HG03095 (cell line): ENCODE data around the gene C1orf141.
"Not testable (repeated sequence)": the region's sequence is repeated elsewhere in the genome, so short reads cannot be mapped to it uniquely, and the experiment has no call there.

Experiments used
- ATAC-seq: cut with Tn5 transposase; IDR thresholded peaks from one replicate; pipeline ENCODE4 v1.9.1; 2021; ENCODE audit warnings: moderate library complexity; ENCODE audit not compliant: unreplicated experiment

C1orf141 gene

GRCh38 chr1:67143966-67144365 is 9.2 kb upstream of the C1orf141 start:
- no peak for ATAC-seq

DNA sequence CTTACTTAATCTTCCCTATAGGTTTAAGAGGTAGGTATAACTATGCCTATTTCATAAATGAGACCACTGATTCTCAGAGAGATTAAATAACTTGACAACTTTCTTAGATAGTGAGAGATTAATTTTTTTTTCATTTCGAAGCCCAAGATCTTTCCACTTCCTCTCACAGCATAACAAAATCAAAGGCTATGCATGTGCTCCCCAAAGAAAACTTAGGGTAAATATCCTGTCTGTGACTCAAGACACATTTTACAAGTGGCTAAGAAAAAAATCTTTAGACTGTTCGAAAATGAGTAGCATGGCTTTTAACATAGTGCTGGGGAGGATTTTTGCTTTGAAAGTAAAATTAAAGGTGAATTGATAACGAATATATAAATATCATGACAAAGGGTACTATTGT is 8.2 kb upstream of the C1orf141 start:
- ATAC-seq, result no peak

DNA sequence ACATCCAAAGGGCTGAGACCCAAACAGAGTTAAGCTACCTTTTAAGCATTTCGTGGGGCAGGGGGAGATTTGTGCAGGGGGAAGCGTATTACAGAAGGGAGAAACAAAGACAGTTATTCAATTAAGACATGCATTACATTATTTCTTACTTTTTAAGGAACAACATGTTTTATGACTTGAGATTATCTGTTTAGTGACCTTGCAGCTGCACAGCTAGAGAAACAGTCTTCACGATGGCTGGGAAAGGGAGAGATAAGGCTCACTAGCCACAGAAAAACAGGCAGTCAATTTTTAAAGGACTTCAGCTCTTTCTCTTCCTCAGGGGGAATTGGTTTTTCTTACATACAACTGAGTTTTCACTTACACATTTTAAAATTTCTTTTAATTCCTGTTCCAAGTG is 7.1 kb upstream of the C1orf141 start:
- not testable (repeated sequence) for ATAC-seq

GRCh38 chr1:67140460-67140859 is 5.7 kb upstream of the C1orf141 start:
- no peak for ATAC-seq

DNA sequence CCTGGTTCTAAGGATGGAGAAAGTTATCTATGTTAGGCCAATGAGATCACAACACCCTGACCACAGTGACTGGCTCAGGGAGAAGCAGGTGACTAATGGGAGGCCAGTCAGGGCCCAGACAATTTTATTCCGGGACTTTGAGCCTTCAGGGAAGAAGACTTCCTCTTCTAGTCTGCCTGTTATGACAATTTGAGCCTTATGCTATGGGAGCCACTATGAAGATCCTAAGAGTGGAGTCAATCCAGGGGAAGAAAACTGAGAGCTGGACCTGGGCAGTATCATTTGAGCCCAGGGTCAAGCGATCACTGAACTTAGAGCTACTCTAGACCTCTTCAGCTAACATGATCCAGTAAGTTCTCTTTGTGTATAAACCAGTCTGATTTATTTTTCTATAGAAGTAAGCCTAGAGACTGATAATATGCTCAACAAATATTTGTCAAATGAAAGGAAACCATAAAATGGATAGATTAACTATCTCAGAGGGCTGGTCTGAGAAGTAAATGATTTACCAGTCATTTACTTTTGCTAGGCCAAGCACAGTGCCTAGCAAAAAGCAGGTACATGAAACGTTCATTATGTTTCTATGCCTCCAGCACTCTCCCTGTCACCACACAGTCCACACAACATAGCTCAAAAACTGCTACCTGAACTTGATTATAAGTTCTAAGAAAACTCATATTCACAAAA is 4.2 kb upstream of the C1orf141 start:
- ATAC-seq, result no peak

DNA sequence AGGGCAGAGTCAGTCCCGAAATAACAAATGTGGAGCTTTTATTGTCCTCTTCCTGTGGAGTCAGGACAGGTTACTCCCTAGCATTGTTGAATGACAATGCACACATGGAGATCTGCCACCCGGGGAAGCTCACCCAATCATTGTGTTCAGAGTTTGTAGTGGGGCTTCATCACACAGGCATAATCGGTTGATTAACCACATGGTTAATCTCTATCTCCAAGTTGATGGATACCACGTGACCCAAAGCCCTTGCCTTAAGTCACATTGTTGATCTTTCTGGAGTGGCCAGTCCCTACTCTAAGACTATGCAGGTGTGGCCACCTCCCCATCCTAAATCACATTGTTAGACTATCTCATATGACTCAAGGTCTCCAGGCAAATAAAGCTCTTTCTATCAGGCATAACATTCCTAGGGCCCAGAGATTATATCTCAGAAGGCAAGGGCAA is 2.6 kb upstream of the C1orf141 start:
- no peak for ATAC-seq

DNA sequence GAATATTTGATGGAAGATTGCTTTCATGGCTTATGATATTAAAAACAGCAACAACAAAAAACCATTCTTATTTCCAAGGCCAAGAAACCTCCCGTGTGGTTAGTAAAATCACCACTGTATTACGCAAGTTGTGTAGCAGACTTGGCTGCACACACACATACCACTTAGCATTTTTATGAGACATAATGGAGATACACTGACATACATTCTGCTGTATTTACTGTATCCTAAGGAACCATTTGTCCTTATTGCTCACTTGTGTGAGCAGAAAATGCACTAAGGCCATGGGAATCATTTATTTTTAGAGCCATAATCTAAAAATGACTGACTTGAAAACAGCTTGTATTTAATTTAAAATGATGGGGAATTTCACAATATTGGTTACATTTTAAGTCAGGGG is 584 bp upstream of the C1orf141 start:
- ATAC-seq, result no peak

GRCh38 chr1:67133177-67133576 is 1.6 kb downstream of the C1orf141 start:
- no peak for ATAC-seq

DNA sequence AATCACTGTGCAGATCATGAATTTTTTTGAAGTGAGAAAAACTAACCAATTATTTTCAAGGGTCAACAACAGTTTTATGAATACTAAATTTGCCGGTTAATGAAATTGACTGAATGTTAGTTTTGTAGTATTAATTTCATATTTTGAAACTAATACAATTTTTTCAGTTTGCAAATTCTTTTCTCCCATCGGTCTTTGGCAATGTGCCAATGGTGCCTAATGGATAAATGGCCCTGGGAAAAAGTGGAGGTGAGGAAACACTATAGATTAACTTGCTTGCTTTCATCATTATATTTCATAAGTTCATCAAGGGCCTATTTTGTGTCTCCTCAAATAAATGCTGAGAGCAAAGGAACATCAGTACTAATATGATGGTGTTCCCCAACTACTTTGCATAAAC is 4.1 kb downstream of the C1orf141 start:
- ATAC-seq, result no peak

GRCh38 chr1:67126974-67127373 is 7.8 kb downstream of the C1orf141 start:
- ATAC-seq, result no peak

DNA sequence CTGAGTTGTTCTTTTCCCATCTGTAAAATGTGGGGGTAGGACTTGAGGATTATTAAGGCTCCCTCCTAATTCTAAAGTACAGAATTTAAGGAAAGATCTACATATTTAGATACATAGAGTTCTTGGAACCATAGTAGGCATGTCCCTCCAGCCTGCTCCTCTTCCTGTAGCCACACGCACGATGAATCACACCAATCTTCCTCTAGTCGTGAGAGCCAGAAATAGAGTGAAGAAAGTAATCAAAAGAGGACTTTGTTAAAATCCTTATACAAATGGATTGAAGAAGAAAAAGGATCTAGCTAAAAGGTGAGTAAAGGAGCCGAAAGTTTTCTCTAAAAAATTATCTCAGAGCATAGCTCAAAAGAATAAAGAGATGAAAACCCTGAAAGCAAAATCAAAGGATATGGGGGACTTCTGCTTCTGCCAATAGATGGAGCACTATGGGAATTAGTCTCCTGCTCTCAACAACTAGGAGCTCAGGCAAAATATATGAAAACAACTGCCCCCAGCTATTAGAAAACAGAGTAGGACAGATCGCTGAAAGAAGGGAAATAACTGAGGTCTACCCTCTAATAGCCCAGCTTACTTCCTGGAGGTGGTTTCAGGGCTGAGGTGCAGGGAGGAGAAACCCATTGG is 8.5 kb downstream of the C1orf141 start:
- no peak for ATAC-seq

GRCh38 chr1:67124455-67124854 is 10.3 kb downstream of the C1orf141 start:
- no peak for ATAC-seq

- ATAC-seq, result no peak
Observed at GRCh38 chr1:67120855-67121619, 13.7 kb downstream of the C1orf141 start.

DNA sequence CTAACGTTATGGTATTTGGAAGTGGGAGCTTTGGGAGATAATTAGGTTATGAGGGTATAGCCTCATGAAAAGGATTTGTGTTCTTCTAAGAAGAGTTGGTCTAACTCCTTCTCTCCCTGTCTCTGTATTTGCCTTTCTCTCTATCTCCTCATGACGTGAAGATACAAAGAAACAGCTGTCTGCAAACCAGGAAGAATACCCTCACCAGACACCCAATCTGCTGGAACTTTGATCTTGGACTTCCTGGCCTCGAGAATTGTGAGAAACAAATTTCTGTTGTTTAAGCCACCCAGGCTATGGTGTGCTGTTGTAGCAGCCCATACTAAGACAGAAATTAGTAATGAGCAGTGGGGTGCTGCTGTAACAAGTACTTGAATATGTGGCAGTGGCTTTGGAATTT is 16.1 kb downstream of the C1orf141 start:
- ATAC-seq, result no peak

GRCh38 chr1:67118191-67118590 is 16.6 kb downstream of the C1orf141 start:
- no peak for ATAC-seq

DNA sequence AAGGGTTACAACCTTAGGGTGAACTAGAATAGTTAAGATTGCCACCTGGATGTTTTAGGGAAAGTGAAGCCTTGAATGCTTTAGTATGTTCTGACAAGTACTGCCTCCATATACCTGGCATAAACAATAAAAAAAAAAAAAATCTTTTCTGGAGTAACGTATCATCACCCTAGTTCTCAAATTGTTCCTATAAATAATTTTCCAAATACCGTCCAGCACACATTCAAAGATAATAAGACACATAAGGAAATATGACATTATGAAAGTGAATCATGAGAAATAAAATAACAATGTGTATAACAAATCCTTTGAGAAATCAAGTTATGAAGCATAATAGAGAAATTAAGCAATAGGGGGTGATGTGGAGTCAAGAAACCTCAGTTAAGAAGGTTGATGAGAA is 20.6 kb downstream of the C1orf141 start:
- no peak for ATAC-seq

GRCh38 chr1:67110352-67110751 is 24.4 kb downstream of the C1orf141 start:
- peak; percentile 61 for ATAC-seq

GRCh38 chr1:67105508-67105907 is 29.3 kb downstream of the C1orf141 start:
- ATAC-seq, result no peak

DNA sequence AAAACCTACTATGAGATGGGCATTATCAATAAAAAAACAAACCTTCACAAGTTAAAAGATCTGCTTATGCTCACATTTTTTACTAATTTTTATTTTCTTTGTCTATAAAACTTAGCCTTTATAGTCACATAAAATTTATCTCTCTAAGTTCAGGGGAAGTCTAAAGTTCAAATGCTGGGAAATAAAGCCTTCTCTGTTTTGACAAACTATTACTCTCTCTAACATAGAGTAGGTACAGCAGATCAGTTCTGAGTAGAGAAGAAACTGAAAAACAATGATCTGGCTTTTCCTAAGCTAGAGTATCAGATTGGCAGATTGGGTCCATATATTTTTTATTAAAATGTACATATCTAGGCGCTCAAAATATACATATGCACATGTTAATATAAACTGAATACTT is 31.2 kb downstream of the C1orf141 start:
- no peak for ATAC-seq

GRCh38 chr1:67100833-67101232 is 33.9 kb downstream of the C1orf141 start:
- no peak for ATAC-seq

GRCh38 chr1:67097305-67097704 is 37.5 kb downstream of the C1orf141 start:
- ATAC-seq, result no peak

- ATAC-seq, result no peak
Observed at GRCh38 chr1:67094191-67094590, 40.6 kb downstream of the C1orf141 start.
